Right lobe of liver (tissue), 4 donors: ENCODE measurements around the gene EPO.

ENCODE experiments used
- POLR2A ChIP-seq: fragments of 450-650 bp; IDR thresholded peaks from one replicate; pipeline ENCODE4 v1.6.1; 2017; ENCODE audit warnings: antibody characterized with exemption, mild to moderate bottlenecking
- TF ChIP-seq, protein P1 (sequence below), 4 donors: fragments of 200-600 bp in 3 of 4; fragments of 450-650 bp in 1 of 4; IDR thresholded peaks; one replicate each; pipeline versions ENCODE4 v1.5.1 to v1.8.0; 2016 to 2022; ENCODE audit warnings: antibody characterized with exemption in 4 of 4, mild to moderate bottlenecking in 2 of 4
- donor health status: DM: no; HTN: no; CAD: no.
- donor health status: DM: no; HTN: no; CAD: no.
- donor health status: DM: no; HTN: yes; CAD: no.

GRCh38 chr7:100692578-100692961 lies 27.7 kb upstream of the EPO start:
- TF ChIP-seq, protein P1, sequence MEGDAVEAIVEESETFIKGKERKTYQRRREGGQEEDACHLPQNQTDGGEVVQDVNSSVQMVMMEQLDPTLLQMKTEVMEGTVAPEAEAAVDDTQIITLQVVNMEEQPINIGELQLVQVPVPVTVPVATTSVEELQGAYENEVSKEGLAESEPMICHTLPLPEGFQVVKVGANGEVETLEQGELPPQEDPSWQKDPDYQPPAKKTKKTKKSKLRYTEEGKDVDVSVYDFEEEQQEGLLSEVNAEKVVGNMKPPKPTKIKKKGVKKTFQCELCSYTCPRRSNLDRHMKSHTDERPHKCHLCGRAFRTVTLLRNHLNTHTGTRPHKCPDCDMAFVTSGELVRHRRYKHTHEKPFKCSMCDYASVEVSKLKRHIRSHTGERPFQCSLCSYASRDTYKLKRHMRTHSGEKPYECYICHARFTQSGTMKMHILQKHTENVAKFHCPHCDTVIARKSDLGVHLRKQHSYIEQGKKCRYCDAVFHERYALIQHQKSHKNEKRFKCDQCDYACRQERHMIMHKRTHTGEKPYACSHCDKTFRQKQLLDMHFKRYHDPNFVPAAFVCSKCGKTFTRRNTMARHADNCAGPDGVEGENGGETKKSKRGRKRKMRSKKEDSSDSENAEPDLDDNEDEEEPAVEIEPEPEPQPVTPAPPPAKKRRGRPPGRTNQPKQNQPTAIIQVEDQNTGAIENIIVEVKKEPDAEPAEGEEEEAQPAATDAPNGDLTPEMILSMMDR (IDR thresholded peaks at IDR 0.05): no peak
- TF ChIP-seq POLR2A: no peak
